HG03378 (cell line): ENCODE results near the gene CPEB4.

Experiments
- ATAC-seq: cut with Tn5 transposase; IDR thresholded peaks from one replicate; pipeline ENCODE4 v1.9.1; 2021; ENCODE audit warnings: mild to moderate bottlenecking, moderate library complexity; ENCODE audit not compliant: unreplicated experiment

The CPEB4 gene

DNA sequence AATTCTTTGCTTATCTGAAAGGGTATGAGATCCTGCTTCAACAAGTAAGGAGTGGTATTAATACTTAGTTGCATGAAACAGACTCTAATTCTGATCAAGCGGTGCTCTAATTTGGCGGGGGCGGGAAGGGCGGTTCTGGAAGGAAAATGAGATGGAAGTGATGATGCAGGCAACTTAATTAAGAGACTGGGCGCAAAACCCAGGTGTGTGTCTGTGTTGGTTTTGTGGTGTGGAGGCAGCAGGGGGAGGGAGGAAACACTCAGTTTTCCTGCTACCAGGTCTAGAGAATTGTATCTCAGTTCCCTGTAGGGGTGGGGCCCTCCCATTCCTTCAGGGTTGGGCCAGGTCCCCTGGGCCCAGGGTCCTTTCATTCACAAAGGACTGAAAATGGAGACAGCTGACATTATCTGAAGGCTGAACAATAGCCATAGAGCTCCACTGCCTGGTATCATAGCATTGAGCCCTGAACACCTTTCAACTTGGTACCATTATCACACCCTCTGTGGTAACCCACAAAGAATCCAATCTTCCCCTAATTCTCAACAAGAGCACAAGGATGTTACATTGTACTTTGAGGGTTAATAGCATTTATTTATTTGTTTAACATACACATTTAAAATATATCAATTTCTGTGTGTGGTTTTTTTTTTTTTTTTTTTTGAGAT, 83.7 kb downstream of the CPEB4 start:
- ATAC-seq = no peak

DNA sequence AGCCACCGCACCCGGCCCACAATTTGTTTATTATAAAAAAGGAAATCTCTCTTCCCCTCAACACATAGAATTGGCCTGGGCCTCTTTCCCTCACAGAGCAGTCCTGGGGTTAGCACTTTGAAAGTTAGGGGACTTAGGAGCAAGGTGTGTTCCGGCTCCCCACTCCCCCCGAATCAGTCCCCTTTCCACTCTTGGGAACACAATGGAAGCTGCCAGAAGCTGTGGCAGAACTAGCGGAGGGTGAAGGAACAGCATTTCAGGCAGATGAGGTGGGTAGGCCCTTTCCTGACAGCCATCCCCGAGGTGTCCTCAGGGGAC, 84.4 kb downstream of the CPEB4 start:
- no peak for ATAC-seq

DNA sequence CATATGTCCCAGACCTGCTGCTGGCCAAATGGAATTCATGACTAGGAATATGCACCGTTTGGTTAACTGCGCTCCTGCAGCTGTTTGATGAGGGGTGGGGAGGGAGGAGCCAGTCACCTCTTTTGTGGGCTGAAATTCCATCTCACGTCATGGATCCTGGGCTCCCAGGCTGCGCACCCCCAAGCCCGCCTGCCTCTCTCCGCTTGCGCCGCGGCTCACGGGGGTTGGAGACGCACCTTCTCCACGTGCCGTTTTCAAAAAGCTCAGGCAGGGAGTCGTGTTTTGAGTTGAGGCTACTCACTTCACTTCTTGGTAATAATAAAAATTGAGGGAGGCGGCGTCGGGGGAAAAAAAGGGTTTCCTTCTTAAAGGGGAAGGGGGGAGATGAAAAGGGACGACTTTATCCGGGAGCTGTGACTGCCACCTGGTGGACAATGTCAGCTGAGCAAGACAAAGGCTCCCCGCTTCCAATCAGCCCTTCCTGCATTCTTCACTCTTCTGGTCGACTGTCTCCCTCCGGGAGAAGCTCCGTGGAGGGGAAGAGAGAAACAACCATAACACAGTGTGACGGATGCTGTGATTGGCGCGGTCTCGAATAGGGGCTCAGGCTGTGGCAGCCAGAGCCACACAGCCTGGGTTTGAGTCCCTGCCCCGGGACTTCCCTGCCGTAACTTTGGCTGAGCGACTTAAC, 84.9 kb downstream of the CPEB4 start:
- peak; percentile 51 for ATAC-seq

DNA sequence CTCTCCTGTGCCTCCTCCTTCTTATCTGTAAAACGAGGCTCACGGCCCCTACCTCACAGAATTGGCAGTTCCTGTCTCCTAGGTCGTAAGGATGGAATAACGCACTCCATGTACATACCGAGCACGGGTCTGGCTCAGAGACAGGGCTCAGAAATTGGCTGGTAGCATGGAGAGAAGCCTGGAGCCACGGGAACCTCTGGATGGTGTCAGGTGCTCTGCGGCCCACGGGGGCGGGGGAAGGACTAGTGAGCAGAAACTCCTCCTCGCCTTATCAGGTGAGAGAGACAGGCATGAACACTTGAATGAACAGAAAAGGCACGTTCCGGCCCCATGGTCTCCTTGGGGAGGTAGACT, 85.4 kb downstream of the CPEB4 start:
- no peak for ATAC-seq

DNA sequence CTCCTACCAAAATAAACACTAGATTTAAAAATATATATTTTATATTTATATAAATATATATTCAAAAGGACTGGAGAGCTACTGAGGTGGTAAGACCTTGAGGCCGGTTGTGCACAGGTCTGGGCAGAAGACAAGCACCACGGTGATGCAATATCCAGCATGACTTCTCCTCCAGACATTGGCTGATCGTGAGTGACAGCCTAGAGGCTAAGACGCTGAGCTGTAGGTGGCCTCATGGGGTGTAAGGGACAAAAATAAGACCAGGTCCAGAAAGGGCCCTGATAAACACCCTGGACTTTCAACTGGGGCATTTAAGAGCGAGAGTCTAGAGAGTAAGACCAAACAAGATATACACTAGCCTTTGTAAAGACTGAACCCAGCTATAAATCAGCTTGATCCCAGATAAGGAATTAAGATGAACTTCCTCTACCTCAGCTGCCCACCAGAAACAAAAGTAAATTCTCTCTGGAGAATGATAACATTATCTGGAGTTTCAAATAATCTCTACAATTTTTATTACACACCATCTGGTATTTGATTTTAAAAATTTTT, 86.6 kb downstream of the CPEB4 start:
- no peak for ATAC-seq

DNA sequence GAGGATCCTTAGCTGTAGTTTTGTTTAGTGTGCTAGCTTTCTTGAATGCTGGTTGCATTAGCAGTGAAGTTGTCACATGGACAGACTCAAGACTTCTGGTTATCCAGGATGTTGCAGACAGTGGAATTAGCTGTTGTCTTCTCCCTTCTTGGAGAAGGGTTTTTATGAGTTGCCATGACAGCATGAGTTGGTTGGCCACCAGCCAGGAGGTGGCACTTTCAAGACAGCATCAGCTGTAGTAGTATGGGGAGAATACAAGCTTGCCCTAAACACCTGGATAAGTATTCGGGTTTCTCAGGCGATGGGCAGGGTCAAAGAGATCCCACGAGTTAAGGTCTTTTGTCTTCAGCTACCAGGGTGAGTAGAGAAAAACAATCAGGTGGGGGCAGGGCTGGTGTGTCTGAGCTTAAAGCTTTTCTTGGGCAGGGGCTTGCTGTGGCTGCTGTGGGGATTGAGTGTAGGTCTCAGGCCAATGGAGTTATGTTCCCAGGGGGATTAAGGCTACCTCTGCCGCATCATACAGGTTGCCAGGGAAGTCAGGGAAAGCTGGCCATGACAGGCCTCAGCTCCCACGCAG, 93.1 kb downstream of the CPEB4 start:
- no peak for ATAC-seq

DNA sequence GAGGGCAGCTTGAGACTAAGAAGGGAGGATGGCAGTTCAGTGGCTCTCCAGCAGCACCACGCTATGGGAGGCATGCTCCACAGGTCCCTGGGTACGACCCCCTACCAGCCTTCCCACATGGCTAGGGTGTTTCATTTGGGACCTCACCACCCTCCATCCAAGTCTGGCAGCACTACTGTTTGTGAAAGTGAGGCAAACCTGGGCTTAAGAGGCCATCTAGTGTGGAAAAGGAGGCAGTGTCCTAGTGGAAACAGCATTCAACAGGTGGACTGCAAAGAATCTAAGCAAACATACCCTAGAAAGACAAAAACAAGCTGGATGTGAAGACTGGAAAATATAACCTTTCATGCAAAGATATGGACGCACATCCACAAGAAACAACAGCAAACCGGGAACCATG, 96.1 kb downstream of the CPEB4 start:
- no peak for ATAC-seq

DNA sequence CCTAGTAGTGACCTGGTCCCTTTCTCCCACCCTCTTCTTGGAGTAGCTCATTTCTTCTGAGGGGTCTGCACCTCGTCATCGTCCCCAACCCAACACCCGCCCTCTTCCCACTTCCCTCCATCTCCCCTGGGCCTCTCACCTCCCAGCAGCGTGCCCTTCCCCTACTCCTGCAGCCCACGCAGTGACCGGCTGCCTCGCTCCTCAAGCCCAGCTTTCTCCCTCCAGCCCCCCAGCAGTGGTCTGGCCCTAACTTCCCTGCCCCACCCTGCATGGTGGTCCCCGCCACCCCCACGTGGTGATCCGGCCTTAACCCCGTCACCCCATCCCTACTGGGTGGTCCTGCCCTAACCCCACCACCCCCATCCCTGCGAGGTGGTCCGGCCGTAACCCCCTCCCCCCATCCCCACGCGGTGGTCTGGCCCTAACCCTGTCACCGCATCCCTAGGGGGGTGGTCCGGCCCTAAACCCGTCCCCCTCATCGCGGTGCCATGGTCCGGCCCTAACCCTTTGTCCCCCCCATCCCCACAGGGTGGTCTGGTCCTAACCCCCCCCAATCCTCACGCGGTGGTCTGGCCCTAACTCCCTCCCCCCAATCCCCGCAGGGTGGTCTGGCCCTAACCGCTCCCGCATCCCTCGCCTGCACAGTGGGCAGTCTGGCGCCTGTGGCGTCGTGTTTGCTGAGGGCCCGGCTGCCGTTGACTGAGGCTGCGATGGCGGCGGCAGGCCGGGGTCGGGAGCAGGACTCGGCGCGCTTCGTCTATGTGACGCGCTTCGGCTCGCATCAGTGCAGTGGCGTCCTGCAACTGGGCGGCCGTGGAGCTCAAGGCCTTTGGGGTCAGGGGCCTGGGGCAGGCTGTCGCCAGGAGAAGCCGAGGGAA, 100.6 kb downstream of the CPEB4 start, which contains the start of gene C5orf47:
TSS of gene C5orf47 (plus strand) at position 617 of the 878 bp plus-strand sequence. CDS start at position 711, 94 bp downstream.
- no peak for ATAC-seq

DNA sequence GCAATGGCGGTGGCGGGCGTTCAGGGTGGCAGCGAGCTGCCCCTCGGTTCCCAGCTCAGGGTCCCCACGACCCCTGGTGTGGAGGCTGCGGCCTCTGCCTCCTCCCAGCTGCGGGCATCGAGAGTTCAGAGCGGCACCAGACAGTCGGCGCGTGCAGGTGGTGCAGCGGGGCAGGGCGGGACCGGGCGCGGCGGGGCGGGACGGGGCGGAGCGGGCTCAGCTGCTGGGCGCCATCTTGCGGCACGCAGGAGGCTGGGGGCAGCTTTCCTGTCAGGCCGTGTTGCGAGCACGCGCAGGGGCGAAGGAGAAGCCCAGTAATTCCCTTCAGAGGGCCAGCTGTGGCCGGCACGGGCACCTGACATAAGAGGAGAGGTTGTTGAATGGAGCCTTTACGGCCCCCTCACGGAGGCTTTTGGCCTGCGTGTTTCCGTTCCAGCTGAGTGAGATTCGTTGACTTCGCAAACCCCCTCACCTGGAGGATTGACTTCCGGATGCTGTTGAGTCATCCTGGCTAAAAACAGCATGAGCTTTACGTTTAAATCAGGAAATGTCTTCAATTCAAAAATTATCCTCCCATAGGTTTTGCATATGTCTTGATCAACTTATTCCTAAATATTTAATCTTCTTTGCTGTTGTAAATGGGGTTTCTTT, 101.4 kb downstream of the CPEB4 start:
- no peak for ATAC-seq

DNA sequence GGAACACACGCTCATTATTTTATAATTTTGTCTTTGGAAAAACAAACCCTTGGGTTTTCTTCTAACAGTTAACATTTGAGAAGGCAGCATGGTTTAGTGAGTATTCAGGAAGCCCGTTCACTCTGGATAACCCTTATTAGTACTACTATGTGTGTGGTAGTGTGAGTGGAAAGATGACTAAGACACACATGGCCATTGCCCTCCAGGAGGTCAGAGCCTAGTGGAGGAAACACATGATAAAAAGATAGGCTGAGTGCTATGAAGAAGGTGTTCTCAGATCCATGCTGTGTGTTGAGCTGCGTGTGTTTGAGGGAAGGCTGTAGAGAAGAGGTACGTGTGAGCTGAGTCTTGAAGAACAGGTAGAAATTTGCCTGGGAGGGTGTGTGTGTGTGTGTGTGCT, 109.2 kb downstream of the CPEB4 start:
- no peak for ATAC-seq

DNA sequence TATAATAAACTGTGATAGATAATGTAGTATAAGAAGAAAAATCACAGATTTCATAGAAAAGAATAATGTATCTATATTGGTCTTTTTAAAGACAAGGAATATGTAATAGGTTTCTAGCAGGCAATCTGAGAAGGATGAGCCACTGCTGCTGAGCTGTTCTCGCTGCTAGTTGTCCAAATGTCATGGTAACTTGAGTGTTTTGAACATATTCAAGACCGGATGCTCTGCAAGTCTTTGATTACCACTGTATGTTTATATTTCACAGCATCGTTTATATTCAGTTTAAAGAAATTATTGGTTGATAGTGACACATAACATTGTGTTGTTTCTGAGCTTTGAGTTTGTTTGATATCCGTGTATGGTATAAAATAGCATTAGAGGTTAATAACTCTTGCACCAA, 110.4 kb downstream of the CPEB4 start:
- no peak for ATAC-seq

DNA sequence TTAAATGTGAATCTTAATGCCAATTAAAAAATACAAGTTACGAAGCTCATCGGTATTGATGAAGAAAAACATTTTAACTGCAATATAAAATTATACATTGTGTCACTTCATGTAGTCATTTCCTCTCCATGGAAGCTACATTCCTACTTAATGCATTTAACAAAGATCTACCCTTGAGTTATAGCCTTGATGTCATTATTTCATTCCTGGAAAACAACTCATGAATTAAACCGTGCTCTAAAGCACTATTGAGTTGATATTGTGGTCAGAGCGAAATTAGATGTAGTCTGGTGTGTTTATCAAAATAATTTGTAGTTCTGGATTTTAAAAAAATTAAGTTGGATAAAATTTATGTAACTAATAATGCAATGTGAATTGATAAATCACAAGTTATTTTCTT, 111.9 kb downstream of the CPEB4 start:
- no peak for ATAC-seq

DNA sequence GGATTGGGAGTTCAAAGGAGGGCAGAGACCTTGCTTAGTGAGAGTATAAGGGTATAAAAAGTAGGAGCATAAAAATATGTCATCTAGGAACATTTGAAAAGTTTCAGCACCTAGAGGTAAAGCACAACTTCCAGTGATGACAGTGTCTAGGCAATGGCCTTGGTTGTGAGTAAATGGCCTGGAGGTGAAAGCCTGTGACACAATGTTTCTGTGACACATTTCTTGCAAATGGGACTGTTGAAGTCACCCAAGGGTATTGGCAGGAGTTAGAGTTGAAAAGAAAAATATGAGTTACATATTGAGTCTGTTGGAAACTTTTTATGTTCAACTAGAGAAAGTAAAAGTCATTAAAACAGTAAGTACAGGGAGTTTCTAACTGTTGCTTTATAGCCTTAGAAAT, 115.6 kb downstream of the CPEB4 start:
- ATAC-seq = no peak

DNA sequence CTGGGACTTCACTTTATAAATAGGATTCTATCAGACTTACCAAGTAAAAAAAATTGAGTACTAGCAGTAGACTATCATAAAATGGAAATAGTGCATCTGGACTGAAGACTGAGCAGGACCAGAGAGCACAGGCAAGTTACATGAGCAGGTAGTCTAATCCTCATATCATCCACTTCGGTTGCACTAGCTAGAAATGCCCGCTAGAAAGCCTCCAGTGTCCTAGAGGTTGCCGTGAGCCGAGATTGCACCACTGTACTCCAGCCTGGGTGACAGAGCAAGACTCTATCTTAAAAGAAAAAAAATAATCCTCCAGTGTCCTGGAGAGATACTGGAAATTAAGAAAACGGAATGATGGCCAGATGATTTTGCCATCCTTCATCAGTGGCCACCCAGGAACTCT, 120.8 kb downstream of the CPEB4 start:
- no peak for ATAC-seq

DNA sequence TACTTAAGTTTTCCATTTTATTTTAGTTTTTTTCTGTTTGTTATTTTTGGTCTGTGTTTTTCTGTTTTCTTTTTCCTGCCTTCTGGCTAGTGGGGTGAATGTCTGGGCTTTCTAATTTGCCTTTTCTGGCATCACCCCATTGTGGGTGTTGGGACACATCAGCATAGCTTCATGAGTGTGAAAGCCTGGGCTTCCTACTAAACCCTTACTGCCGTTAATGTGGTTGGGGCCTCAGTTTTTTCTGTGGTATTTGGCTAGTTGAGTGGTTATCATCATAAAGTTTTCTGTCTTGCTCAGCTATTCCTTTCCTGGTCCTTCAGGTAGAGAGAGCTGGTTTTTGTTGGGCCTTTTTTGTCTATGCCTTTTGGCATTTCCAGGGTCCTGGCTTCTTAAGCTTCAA, 122.2 kb downstream of the CPEB4 start:
- no peak for ATAC-seq

DNA sequence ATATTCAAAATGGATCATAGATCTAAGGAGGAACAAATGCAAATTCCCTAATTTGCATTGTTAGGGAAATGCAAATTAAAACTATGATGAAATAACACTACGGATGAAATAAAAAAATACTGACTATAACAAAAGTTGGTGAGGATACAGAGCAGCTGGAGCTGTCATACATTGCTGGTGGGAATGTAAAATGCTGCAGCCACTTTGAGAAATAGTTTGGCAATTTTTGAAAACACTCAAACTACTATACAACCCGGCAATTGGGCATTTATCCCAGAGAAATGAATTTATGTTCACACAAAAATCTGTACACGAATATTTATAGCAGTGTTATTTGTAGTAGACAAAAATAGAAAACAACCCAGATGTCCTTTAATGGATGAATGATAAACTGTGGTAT, 123.3 kb downstream of the CPEB4 start:
- no peak for ATAC-seq
